DOHH2 (cell line): ENCODE data around the gene MYLK3.

Experiments used
- EZH2phosphoT487 ChIP-seq: fragments of 200-600 bp; sonication (generic); IDR thresholded peaks from 2 replicates; pipeline ENCODE4 v1.6.1; 2017; ENCODE audit warnings: borderline replicate concordance, mild to moderate bottlenecking, antibody characterized with exemption, low read length, moderate library complexity, mixed read lengths
- TF ChIP-seq, protein P1 (sequence below): fragments of 200-600 bp; sonication (generic); IDR thresholded peaks from one replicate; pipeline ENCODE4 v1.5.1; 2014; ENCODE audit warnings: antibody characterized with exemption, mild to moderate bottlenecking, low read depth, low read length; ENCODE audit not compliant: poor library complexity, severe bottlenecking

DNA sequence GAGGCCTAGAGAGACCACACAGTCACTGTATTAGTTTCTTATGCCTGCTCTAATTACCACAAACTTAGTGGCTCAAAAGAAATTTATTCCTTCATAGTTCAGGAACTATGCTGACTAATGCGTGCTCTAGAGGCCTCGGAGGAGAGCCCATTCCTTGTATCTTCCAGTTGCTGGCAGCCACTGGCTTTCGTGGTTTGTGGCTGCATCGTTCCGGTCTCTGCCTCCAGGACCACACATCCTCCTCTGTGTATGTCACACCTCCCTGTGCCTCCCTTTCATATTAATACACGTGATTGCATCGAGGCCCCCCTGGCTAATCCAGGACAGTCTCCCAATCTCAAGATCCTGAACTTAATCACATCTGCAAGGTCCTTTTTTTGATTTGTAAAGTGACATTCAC is 16.9 kb upstream of the MYLK3 start:
- TF ChIP-seq, protein P1, sequence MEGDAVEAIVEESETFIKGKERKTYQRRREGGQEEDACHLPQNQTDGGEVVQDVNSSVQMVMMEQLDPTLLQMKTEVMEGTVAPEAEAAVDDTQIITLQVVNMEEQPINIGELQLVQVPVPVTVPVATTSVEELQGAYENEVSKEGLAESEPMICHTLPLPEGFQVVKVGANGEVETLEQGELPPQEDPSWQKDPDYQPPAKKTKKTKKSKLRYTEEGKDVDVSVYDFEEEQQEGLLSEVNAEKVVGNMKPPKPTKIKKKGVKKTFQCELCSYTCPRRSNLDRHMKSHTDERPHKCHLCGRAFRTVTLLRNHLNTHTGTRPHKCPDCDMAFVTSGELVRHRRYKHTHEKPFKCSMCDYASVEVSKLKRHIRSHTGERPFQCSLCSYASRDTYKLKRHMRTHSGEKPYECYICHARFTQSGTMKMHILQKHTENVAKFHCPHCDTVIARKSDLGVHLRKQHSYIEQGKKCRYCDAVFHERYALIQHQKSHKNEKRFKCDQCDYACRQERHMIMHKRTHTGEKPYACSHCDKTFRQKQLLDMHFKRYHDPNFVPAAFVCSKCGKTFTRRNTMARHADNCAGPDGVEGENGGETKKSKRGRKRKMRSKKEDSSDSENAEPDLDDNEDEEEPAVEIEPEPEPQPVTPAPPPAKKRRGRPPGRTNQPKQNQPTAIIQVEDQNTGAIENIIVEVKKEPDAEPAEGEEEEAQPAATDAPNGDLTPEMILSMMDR: no peak
- no peak for TF ChIP-seq EZH2phosphoT487
